ENCODE results near the gene DDX31. TPM values are rescaled to one million over a fixed set of nuclear protein-coding genes. Genes with fewer than 3 reads are reported as not detected.

Gene DDX31
- total RNA-seq, 1 experiment from 2014 or later, result 30.9 TPM

DNA sequence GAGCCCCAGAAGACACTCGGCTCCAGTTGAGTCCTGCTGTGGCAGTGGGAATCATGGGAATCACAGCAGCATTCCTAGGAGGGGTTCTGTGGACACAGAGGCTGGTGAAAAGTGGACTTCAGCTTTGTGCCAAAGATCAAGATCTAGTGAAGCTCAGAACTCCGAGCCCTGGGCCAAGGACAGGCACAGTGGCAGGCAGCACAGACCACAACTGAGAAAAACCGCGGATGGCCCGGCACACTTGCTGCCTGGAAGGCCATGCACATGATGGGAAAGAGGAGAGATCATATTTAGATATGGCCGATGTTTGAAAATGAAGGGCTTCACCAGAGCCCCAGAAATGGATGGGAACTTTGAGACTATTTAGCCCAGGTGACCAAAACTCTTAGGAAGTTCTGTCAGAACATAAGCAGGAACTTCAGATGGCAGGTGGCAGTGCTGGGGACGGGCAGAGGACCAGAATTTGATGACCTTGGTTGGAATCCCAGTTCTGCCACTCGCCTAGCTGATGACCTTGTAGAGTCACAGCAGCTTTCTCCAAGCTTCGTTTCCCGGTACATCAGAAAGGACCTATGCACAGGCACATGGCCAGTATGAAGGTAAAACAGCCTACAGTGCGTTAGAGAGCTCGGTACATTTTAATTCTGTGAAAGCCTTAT lies 69.3 kb downstream of the DDX31 start:
- no peak for DNase-seq (ENCODE audit: extremely low read depth, low read depth)

DNA sequence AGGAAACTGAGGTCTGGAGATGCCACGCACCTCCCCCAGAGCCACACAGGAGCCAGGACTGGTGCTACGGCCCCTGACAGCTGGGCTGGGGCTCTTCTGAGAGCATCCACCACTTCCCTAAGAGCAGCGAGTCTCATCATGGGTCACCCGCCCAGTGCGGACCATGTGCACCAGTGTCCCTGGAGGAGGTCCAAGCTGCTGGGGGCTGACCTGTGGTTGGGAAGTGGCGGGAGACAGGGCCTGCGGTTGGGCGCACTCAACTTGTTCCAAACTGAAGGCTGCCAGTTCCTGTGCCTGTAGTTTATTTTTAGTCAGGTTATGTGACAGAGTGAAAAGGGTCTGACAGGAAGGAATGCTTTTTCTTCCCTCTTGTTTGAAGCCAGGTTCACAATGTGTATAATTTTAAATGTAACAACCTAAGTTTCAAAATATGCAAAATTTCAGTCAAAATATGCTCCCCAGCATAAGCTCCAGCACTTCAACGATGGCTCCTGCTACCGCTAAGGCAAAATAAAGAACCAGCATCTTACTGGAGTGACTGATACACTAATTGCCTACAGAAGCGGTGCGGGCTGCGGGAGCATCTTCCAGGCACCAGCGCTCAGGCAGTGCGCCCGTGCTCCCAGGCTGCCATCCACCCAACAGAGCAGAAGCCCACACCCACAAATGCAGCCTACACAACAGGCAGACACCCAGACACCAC lies 72.6 kb downstream of the DDX31 start:
- DNase-seq (ENCODE audit: extremely low read depth, low read depth), result no peak

DNA sequence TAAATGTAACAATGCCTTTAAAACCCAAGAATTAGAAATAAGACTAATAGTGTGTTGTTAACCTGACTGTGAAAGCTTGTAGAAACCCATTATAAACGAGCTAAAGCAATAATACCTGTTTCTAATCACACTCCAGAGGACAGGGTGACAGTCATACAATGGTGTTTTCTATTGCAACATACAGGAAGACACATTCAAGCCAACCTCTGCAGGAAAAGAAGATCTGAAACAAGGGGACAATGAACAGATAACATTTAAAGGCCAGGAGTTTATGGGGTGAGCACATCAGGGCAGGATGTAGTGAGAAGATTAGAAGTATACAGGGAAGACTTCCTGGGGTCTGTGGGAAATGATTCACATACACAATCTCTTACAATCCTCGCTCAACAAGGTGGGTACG lies 73.6 kb downstream of the DDX31 start:
- no peak for DNase-seq (ENCODE audit: extremely low read depth, low read depth)

DNA sequence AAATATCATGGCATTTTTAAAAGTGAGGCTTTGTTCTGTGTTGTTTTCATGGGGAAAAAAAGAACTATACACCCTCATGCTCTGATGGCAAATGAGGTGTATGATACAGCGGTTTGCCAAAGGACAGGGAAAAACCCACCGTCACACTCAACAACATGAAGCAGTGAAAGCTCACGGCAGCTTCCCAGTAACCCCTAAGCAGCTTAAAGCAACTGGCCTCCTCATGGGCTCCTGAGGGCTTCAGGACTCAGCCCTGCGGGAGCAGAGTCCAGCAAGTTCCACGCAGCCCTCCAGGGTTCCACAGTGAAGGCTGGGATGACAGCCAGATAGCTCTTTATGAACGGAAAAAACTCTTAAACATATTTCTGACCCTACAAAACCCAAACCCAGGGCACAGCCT lies 74.5 kb downstream of the DDX31 start:
- DNase-seq (ENCODE audit: extremely low read depth, low read depth), result no peak

DNA sequence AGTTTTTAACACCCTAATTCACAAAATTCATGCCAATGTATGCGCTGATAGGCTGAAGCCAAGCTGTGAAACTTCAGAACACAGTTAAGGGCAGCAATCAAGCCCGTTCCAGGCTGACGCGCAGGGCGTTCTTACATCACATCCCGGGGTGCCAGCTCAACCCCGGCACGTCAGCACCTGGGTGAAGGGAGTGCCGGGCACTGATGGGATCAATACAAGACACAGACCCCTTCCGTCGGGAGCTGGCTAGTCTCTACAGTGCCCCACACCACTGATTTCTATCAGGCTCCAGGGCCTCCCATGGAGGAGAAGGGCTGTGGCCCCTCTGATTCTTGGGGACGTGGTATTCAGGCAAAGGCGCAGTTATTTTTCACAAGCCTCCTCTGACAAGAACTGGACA lies 75.4 kb downstream of the DDX31 start:
- no peak for DNase-seq (ENCODE audit: extremely low read depth, low read depth)

DNA sequence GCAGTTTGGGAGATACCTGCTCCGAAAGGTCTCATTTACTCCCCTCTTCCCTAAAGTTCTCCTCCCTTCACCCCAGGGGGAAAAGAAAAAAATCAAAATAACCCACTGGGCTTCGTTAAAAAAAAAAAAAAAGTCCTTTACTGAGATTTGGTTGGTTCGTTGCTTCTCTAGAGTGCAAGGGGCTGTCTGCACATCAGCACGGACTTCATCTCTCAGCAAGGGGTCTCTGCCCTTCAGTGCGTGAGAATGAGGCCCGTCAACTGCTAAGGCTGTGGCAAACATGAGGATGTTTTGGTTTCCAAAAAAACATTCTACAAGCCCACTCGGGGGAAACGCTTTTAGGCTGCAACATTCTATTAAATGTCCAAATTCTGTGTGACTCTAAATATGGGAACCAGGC lies 77.3 kb downstream of the DDX31 start:
- no peak for DNase-seq (ENCODE audit: extremely low read depth, low read depth)

DNA sequence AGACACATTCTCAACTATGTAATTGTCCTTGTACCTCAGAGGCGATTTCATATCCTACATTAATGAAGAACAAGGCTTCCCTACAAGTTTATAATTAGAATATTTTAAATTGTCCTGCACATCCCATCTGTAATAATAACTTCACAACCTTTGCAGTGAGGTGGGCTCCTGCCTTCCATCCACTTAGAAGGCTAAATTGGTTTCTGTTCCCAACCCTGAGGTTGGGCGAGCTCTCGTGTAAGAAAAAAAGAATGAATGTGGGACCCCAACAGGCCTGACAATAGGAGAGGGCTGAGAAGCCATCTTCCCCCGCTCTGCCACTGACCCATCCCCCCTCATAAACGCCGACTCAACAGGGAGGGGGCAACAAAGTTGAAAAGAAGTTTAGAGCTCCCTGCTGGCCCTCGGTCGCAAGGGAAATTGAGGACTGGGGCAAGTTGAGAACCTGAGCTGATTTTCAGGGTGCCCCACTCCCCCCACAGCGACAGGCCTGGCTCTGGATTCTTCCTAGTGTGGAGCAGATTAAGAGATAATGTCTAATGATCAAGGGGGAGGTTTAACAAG lies 78.0 kb downstream of the DDX31 start:
- DNase-seq (ENCODE audit: extremely low read depth, low read depth), result no peak

DNA sequence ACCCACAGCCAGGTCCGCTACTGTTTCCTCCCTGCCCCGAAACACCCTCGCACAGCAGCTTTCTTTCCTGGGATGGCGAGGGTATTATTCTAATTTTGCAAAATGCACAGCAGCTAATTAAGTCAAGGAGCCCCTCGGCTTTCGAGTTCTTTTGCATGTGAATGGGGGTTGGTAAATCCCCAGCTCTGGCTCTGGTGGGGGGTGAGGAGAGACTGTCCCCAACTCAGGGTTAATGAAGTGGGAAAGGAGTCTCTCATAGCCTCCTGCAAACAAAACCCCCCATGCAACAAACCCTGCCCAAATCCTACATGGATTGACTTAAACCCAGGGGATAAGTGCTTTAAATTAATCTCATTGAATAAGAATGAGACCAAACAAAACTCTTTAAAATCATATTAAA lies 78.5 kb downstream of the DDX31 start:
- DNase-seq (ENCODE audit: extremely low read depth, low read depth), result no peak

DNA sequence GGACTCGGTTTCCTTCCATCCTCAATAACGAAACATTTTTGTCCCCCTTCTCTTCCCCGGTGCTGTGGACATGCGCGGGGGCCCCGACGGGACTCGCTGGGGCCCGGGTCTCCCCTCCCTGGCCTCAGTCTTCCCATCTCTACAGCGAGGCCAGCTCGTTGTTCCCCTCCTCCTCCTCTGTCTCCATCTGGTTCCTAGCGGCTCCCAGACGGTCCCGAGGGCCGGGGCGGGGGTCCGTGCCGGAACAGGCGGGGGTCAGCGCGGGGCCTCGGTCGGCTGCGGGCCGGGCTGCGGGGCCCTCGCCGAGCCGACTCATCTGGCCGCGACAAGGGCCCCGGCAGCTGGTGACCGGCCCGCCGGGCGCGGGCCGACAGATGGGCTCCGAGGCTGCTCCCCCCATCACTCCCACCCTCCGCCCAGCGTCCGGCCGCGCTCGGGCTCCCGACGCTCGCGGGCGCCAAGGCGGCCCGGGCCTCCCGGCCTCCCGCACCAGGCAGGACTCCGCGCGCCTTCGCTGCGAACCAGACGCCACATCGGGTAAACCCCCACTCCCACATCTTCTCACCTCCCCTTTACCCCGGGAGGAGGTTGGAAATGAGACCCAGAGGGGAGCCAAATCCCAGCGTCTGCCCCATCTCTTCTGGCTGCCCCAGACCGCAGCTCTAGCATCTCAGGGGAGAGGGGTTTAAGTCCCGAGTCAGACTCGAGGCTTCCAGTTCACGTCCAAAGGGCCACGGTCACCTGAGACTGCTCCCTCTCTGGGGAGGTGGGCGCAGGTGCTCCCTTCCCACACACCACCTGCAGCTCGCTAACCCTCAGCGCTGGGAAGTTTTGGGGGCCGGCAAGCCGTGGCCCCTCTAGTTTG lies 79.2 kb downstream of the DDX31 start:
- DNase-seq (ENCODE audit: extremely low read depth, low read depth), result no peak

DNA sequence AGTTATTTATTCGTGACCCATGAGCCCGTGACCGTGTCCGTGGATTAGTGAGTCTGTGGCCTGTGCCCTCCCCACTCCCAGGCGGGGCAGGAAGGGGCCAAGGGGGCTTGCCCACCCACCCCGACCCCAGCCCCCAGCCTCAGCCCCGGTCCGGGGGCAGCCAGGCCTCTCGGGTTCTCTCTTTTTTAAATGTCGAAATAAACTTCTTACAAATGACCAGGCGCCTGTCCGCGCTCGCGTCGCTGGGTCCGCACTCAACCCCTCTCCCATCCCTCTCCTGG lies 79.8 kb downstream of the DDX31 start:
- DNase-seq (ENCODE audit: extremely low read depth, low read depth), result no peak

DNA sequence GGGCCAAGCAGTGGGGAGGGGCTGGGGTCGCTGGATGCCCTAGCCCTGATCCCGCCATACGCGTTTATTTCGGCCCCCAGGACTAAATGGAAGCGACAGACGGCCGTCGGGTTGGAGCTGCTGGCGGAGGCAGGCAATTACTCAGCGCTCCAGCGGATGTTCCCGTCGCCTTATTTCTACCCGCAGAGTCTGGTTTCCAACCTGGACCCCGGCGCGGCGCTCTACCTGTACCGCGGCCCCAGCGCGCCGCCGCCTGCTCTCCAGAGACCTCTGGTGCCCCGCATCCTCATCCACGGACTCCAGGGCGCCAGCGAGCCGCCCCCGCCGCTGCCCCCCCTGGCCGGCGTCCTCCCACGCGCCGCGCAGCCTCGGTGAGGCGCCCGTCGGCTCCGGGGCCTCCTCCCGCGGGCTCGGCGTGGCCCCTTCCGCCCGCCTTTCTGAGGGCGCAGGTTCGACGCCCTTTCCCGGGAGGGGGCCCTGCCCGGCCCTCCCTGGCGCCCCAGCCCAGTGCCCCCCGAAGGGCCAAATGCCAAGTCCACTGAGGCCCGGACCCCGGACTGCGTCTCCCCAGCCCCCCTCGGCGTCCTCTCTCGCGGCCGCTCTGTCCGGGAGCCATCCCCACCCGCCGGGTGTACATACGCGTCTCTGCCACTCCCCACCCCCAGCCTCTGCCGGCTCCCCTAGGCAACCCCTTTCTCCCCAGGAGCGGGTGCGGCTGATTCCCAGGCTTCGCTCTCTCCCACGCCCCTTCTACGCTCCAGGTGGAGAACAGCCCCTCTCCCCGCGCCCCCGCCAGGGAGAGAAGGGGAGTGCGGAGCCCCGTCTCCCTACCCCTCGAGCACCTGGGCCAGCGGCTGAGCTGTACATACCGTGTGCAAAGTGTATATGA lies 80.4 kb downstream of the DDX31 start:
- no peak for DNase-seq (ENCODE audit: extremely low read depth, low read depth)

DNA sequence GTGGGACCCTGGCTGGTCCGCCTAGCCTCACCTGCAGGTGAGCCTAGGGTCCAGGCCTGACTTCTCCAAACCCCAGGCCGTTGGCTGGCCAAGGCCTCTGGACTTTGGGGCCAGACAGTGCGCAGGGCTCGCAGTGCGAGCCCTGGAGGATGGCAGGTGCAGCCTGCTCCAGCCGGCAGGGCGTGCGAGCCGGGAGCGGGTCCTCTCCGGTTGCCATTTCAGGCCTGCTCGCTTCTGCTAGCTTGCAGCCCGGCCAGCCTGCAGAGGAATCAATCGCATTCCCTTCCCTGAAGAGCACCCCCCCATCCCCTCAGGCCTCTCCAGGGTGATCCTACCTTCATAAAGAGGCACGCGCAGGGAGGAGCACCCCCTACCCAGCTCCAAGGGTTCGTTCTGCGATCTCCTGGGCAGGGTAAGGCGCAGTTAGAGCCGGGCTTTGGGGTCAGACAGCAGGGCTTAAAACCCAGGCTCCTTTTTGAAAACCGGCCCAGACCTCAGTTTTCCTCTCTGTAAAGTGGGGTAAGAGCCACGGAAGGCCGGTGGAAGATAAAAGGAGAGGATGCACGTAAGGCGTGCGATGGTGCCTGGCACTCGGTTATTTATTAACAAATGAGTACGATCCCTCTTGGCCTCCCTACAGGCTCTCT lies 81.2 kb downstream of the DDX31 start:
- DNase-seq (ENCODE audit: extremely low read depth, low read depth), result no peak

DNA sequence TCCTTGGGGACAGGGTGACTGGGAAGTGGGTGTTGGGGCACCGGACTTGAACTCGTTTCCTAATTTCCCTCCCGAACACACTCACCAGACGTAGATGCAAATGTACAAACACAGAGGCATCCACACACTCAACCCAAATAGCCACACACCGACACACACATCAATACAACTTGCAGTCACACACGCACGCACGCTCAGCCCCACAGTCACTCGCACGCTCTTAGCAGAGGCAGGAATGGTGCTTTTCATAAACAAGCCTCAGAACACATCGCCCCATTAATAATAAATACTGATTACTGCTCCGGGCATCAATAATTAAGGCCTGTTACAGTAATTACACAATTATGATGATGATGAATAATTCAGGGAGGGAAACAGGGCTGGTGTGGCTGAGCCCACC lies 81.7 kb downstream of the DDX31 start:
- DNase-seq (ENCODE audit: extremely low read depth, low read depth), result no peak

DNA sequence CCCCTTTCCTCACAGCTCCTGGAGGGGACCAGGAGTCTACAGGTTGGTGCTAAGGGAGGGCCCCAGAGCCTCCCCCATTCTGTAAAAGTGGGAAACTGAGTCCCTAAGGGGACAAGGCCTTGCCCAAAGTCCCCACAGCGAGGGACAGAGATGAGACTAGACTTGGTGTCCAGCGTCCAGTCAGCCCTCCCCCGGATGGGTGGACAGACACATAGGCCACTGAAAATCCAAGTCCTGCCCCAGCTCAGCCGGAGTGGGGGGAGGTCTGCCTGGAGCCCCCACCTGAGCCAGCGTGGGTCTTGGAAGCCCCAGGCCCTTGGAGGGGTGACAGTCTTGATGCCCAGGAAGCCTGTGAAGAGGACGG lies 82.2 kb downstream of the DDX31 start:
- no peak for DNase-seq (ENCODE audit: extremely low read depth, low read depth)

DNA sequence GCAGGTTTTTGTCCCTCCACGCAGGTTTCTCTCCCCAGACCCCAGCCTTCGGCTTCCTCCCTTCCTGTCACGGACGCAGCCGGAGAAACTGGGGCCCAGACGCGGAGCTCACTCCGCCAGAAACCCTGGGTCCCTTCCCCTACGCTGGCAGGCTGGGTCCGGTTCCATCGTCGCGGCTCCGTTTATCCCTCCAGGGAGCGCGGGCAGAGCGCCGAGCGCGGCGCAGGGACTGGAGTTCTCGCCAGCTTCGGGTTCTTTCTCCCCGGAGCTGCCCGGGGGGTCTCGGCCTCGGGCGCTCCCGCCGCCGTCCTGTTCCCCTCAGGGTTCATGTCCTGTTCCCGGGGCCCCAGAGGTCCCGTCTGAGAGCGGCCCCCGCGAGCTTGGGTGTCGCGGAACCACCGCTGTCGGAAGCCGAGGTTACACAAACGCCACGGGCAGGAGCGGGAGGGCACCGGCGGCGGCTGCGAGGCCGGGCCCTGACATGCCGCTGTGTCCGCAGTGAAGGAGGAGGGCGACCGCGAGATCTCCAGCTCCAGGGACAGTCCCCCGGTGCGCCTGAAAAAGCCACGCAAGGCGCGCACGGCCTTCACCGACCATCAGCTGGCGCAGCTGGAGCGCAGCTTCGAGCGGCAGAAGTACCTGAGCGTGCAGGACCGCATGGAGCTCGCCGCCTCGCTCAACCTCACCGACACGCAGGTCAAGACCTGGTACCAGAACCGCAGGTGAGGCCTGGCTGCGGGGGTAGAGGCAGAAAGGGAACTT lies 82.8 kb downstream of the DDX31 start:
- DNase-seq (ENCODE audit: extremely low read depth, low read depth), result no peak

DNA sequence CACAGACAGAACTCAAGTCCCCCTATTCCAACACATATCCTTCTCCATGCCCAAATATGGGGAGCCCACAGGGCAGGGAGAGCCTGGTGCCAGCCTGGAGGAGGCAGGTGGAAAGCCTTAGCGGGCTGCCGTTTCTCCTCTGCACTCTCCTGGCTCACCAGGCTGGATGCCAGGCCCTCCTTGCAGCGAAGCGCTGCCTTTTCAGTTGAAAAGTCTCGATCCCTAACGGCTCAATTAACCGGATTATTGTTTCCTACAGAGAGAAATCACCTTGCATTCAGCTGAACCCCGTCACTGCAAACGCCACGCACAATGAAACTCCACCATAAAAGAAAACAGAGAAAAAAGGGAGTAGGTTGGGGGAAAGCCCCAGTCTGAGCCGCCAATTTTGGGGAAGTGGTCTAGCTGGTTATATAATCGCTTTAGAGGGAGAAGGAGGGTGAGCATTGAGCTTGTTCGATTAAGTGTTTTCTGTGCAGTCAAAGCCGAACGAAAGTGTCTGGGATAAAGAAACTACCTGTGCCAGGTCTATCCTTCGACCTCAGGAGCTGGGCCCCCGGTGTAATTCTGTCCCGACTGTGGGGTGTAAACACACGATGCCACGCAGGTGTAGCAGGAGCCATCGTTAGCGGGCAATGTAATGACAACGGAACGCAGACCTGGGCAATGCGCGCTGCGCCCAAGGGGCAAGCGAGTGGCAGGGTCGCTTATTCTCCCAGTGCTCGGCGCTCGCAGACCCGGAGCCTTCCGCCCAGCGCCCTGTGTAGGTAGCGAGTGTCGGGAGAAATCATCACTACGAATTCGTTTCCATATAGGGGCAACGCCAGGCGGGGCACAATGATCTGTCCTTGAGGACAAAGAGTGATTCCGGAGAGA lies 83.6 kb downstream of the DDX31 start:
- DNase-seq (ENCODE audit: extremely low read depth, low read depth), result no peak

DNA sequence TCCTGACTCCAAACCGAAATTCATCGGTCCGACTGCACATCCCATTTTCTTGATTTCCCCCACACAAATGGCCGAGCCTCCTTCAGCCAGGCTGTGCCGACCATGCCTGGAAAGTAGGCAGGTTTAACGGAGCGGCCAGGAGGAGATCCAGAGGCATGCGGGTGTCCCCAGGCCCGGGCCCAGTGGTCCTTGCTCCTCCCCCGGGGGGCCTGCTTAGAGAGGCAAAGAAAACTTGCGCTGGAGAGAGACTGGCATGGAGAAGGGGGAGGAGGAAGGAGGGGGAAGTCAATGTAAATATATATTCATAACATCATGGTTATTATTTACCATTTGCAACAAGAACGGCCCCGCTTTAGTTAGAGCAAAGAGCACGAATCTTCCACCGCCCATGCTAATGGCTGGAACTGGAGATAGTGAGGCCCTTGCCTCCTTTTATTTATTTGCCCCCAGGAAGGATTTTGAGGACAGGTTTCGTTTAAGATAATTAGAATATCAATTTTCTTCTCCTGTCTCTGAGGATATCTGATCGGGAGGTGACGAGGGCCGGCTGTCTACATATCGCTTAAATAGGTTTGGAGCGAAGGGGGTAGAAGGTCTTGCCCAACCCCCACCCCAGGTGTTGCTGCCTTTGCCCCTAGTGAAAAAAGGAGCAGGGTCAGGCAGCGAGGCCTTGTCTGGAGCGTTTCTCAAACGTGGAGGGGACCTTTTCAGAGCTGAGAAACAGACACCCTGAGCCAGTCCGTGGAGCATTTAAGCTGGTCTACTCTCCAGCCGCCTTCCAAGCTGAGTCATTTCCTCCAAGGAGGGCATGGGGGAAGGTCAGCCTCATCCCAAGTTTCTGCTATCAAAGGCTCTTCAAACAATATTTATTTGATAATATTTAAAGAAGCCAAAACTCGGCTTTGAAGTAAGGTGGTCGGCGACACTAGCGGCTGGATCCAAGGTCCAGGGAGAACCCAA lies 84.9 kb downstream of the DDX31 start:
- no peak for DNase-seq (ENCODE audit: extremely low read depth, low read depth)
